ENCODE data around the gene DEAF1.

DNA sequence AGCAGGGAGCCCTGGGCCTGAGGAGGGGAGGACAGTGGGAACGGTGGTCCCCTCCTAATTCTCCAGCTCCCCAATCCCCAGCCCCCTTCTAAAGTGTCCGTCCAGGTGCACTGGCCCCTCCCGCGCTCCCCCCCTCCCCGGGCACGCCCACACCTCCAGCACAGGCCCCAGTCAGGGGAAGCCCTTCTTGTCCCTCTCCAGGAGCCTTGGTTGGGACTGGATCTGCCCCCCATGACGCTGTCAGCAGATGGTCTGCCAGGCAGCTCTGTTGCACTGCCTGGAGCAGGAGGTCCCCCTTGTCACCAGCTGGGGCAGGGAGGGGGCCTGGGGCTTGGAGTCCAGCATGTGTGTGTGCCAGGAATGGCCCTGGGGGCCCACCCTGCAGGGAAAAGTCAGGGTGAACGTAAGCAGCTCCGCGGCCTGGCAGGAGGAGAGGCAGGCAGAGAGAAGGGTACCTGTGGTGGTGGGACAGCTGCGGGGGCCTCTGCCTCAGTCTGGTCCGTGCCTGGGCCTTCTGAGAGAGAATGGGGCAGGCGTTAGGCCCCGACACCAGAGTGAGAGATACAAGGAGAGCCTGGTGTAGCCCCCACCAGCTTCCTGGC lies 80.9 kb downstream of the DEAF1 start:
- TF ChIP-seq, protein P1, sequence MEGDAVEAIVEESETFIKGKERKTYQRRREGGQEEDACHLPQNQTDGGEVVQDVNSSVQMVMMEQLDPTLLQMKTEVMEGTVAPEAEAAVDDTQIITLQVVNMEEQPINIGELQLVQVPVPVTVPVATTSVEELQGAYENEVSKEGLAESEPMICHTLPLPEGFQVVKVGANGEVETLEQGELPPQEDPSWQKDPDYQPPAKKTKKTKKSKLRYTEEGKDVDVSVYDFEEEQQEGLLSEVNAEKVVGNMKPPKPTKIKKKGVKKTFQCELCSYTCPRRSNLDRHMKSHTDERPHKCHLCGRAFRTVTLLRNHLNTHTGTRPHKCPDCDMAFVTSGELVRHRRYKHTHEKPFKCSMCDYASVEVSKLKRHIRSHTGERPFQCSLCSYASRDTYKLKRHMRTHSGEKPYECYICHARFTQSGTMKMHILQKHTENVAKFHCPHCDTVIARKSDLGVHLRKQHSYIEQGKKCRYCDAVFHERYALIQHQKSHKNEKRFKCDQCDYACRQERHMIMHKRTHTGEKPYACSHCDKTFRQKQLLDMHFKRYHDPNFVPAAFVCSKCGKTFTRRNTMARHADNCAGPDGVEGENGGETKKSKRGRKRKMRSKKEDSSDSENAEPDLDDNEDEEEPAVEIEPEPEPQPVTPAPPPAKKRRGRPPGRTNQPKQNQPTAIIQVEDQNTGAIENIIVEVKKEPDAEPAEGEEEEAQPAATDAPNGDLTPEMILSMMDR (conservative IDR thresholded peaks at IDR 0.05 in 1 of 2, IDR thresholded peaks at IDR 0.05 in 1 of 2; ENCODE audit: low read depth in 1 of 2, low read length in 2 of 2): no peak
- no peak for TF ChIP-seq EZH2 (IDR thresholded peaks at IDR 0.05; ENCODE audit: low read length, missing control alignments)

Data from fibroblast of lung (primary cell).